COR-L47 (cell line): Measurements from ENCODE around the gene DIPK1B.

Experiments
- DNase-seq: peaks from one replicate; lab custom pipeline; 2025; lab: John Stamatoyannopoulos, UW

The DIPK1B gene

DNA sequence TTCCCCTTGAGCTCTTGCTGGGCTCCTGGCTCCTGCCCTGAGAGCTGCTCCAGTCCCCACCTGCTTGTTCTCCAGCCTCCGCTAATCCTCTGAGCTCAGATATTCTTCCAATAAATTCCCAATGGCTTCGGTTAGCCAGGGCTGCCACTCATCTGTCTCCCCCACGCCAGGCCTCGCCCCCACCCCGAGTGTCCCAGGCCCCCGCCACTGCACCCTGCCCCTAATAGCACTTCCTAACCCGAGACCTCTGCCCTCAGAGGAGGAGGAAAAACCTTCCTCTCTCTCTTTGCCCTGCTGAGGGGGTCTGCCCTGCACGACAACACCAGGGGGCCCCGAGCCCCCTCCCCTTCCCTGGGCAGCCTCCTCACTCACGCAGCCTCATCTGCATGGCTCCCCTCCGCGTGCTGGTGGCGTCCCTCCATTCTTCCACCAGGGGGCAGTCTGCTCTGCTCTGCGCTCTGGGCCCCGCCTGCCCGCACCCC lies 57.4 kb downstream of the DIPK1B start:
- no peak for DNase-seq

DNA sequence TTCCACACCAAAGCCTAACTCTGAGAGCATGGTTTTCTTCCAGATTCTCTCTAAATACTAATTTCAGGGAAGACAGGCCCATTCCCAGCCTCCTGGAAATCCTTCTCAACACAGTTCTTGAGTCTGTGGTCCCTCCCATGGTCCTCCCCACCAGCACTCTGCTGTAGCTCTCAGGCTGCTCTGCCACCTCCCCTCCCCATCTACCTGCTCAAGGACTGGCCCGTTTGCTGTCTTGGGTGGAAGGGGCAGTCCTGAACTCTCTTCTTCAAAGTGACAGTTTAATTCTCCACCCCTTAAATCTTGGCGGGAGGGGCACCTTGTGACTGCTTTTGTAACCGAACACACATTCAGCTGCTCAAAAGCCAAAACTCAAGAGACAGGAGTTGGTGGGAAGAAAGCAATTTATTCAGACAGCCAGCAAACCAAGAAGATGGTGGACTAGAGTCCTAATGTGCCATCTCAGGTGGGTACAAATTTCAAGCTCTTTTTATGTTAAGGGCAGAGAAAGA lies 59.6 kb downstream of the DIPK1B start:
- no peak for DNase-seq

- no peak for DNase-seq
Measured at GRCh38 chr9:136773386-136774044, 61.1 kb downstream of the DIPK1B start.
